CD14-positive monocyte (primary cell): ENCODE data around the gene ASB1. TPM values are rescaled to one million over a fixed set of nuclear protein-coding genes. Genes with fewer than 3 reads are reported as not detected.
"Not testable (repeated sequence)": the region's sequence is repeated elsewhere in the genome, so short reads cannot be mapped to it uniquely, and the experiment has no call there.

Experiments used
- DNase-seq, 3 donors: peaks; one replicate each; pipeline ENCODE4 v3.0.0-alpha.2; 2011 to 2022
- H2AFZ ChIP-seq: 2 replicates; pipeline ENCODE4 v1.6.0; 2012; ENCODE audit warnings: mild to moderate bottlenecking, low read depth, low read length, inconsistent platforms; ENCODE audit not compliant: insufficient read depth, poor library complexity, severe bottlenecking
- H3K27ac ChIP-seq, 2 donors: 1 replicate in 1 of 2; 2 replicates in 1 of 2; pipeline ENCODE4 v1.5.1; 2012 to 2013; ENCODE audit warnings: low read length in 2 of 2, control low read depth in 1 of 2, inconsistent platforms in 1 of 2, low read depth in 1 of 2, mild to moderate bottlenecking in 1 of 2
- H3K27me3 ChIP-seq, 2 donors: one replicate each; pipeline versions ENCODE4 v1.6.0 to v1.6.1; 2011 to 2013; ENCODE audit warnings: low read length in 2 of 2; ENCODE audit not compliant: control insufficient read depth in 2 of 2, insufficient read depth in 2 of 2
- H3K36me3 ChIP-seq, 2 donors: replicated peaks in 1 of 2; 1 replicate in 1 of 2; 2 replicates in 1 of 2; pipeline versions ENCODE4 v1.5.1 to v1.6.1; 2012 to 2013; ENCODE audit warnings: low read length in 2 of 2, control low read depth in 1 of 2, inconsistent platforms in 1 of 2, mild to moderate bottlenecking in 1 of 2; ENCODE audit not compliant: insufficient read depth in 2 of 2, control insufficient read depth in 1 of 2
- H3K4me1 ChIP-seq, 2 donors: 1 replicate in 1 of 2; 2 replicates in 1 of 2; pipeline versions ENCODE4 v1.5.1 to v1.6.1; 2012 to 2013; ENCODE audit warnings: low read length in 2 of 2, control low read depth in 1 of 2, inconsistent platforms in 1 of 2, mild to moderate bottlenecking in 1 of 2, moderate library complexity in 1 of 2; ENCODE audit not compliant: insufficient read depth in 2 of 2, control insufficient read depth in 1 of 2
- H3K4me2 ChIP-seq: replicated peaks from 2 replicates; pipeline ENCODE3; 2012; ENCODE audit warnings: low read length, moderate library complexity, mild to moderate bottlenecking; ENCODE audit not compliant: poor library complexity, severe bottlenecking; ENCODE audit errors: extremely low read depth
- H3K4me3 ChIP-seq, 3 experiments: fragments of 200-600 bp in 1 of 3; sonication (generic) in 1 of 3; replicated peaks in 1 of 3; 1 replicate in 2 of 3; 2 replicates in 1 of 3; pipeline ENCODE4 v1.5.1; 2011 to 2013; ENCODE audit warnings: low read length in 3 of 3, mild to moderate bottlenecking in 3 of 3, control low read depth in 2 of 3, low read depth in 2 of 3, inconsistent platforms in 1 of 3, moderate library complexity in 1 of 3
- H3K79me2 ChIP-seq: 2 replicates; pipeline ENCODE4 v1.6.0; 2012; ENCODE audit warnings: mild to moderate bottlenecking, control low read depth, inconsistent platforms, low read length, moderate library complexity; ENCODE audit not compliant: insufficient read depth
- H3K9ac ChIP-seq: 2 replicates; pipeline ENCODE4 v1.6.0; 2017; ENCODE audit warnings: low read length, mild to moderate bottlenecking; ENCODE audit not compliant: insufficient read depth, poor library complexity, severe bottlenecking
- H3K9me3 ChIP-seq, 2 donors: replicated peaks in 1 of 2; 1 replicate in 1 of 2; 2 replicates in 1 of 2; pipeline versions ENCODE4 v1.5.1 to v1.6.1; 2012 to 2013; ENCODE audit warnings: low read length in 2 of 2, control low read depth in 1 of 2; ENCODE audit not compliant: control insufficient read depth in 1 of 2, insufficient read depth in 1 of 2
- H4K20me1 ChIP-seq: 2 replicates; pipeline ENCODE4 v1.6.0; 2012; ENCODE audit warnings: mild to moderate bottlenecking, low read length, control low read depth, moderate library complexity; ENCODE audit not compliant: insufficient read depth
- H3K27ac Mint-ChIP-seq, 7 donors: one replicate each; pipeline ENCODE4 v1.8.0; 2020; ENCODE audit warnings: mild to moderate bottlenecking in 7 of 7, mixed read lengths in 7 of 7, moderate library complexity in 6 of 7, inconsistent platforms in 2 of 7
- H3K27me3 Mint-ChIP-seq, 3 donors: one replicate each; pipeline ENCODE4 v1.8.0; 2021 to 2022; ENCODE audit warnings: low read depth in 3 of 3, mild to moderate bottlenecking in 3 of 3, mixed read lengths in 3 of 3, moderate library complexity in 3 of 3, inconsistent platforms in 1 of 3
- H3K36me3 Mint-ChIP-seq, 2 donors: one replicate each; pipeline ENCODE4 v1.8.0; 2020; ENCODE audit warnings: mixed read lengths in 2 of 2, inconsistent platforms in 1 of 2, mild to moderate bottlenecking in 1 of 2
- H3K4me1 Mint-ChIP-seq: one replicate; pipeline ENCODE4 v1.8.0; 2020; ENCODE audit warnings: mild to moderate bottlenecking, mixed read lengths
- H3K4me3 Mint-ChIP-seq, 2 donors: one replicate each; pipeline ENCODE4 v1.8.0; 2020; ENCODE audit warnings: mild to moderate bottlenecking in 2 of 2, mixed read lengths in 2 of 2, moderate library complexity in 1 of 2
- H3K9me3 Mint-ChIP-seq, 7 donors: one replicate each; pipeline ENCODE4 v1.8.0; 2020 to 2022; ENCODE audit warnings: mixed read lengths in 7 of 7, mild to moderate bottlenecking in 6 of 7, moderate library complexity in 6 of 7, inconsistent platforms in 2 of 7
- CTCF ChIP-seq: fragments of 200-600 bp; IDR thresholded peaks from one replicate; pipeline ENCODE4 v1.8.0; 2022; ENCODE audit warnings: antibody characterized with exemption, mild to moderate bottlenecking
- WGBS: methylation state at CpG from one replicate; pipeline ENCODE4 v1.1.5; 2013; ENCODE audit warnings: missing lambda C conversion rate; ENCODE audit not compliant: insufficient coverage; 5-methylcytosine and 5-hydroxymethylcytosine counted together
- intact Hi-C, 2 donors: fragments of 100-400 bp; cut with micrococcal nuclease; formaldehyde crosslinking; loops; one replicate each; pipeline versions ENCODE4 v1.15.0 to v1.15.1; 2023
- polyA plus RNA-seq, 3 donors: library from polyadenylated mRNA; depleted of rRNA in 1 of 3; unstranded in 2 of 3; stranded (reverse) in 1 of 3; fragments of 300-500 nt in 2 of 3; fragments of >200 nt in 1 of 3; fragmentation: Illumina TruSeq in 2 of 3; gene quantifications; 1 replicate in 2 of 3; 2 replicates in 1 of 3; pipeline ENCODE4 v1.2.3, GENCODE V29; 2012 to 2021

ASB1 gene
- polyA plus RNA-seq, 3 donors = 15.1 to 22.0 (median 16.0) TPM

GRCh38 chr2:238441262-238442114 lies 14.8 kb downstream of the ASB1 start:
- Histone ChIP-seq H3K9me3 (no peaks in the 10 kb centered on the region), H3K4me2 (no peak overlapping the region), H3K36me3 (peaks cover 68 to 94% of the 10 kb centered on the region in 2 donors), H3K4me3 (no peak overlapping the region), H3K9ac (no peak overlapping the region), H4K20me1 (peaks cover 85% of the 10 kb centered on the region), H3K27me3 (no peaks in the 10 kb centered on the region), H3K27ac (no peak overlapping the region), H3K4me1 (no peaks in the 10 kb centered on the region), H2AFZ (no peak overlapping the region), H3K79me2 (peaks cover 80% of the 10 kb centered on the region)
- peak overlapping the region in 1 of 7 donors; percentile 4 for H3K27ac Mint-ChIP-seq
- no peak for TF ChIP-seq CTCF
- H3K4me1 Mint-ChIP-seq = peaks cover 5% of the 10 kb centered on the region
- WGBS = 96% methylated on average over 9 of the region's 17 CpGs
- intact Hi-C loops = no loop called here
- H3K36me3 Mint-ChIP-seq = peaks cover 82 to 95% of the 10 kb centered on the region in 2 donors
- no peak overlapping the region for H3K4me3 Mint-ChIP-seq
- no peak for DNase-seq
- no peaks in the 10 kb centered on the region for H3K9me3 Mint-ChIP-seq
- peaks cover 0 to 2% (median 0%) of the 10 kb centered on the region in 3 donors for H3K27me3 Mint-ChIP-seq

- WGBS = no CpG with 5 or more reads among the region's 6 CpGs
- H3K4me2 ChIP-seq, H3K4me1 ChIP-seq, H3K9me3 ChIP-seq, H3K27ac Mint-ChIP-seq, H3K9ac ChIP-seq, H3K9me3 Mint-ChIP-seq, H3K4me3 ChIP-seq, H3K4me1 Mint-ChIP-seq, DNase-seq, H3K27me3 Mint-ChIP-seq, H2AFZ ChIP-seq, H3K4me3 Mint-ChIP-seq, H3K27me3 ChIP-seq, intact Hi-C loops, H3K27ac ChIP-seq: not testable (repeated sequence)
- Histone ChIP-seq H3K79me2 (peaks cover 77% of the 10 kb centered on the region), H3K36me3 (peaks cover 71 to 94% of the 10 kb centered on the region in 2 donors), H4K20me1 (peaks cover 84% of the 10 kb centered on the region)
- peaks cover 82 to 95% of the 10 kb centered on the region in 2 donors for H3K36me3 Mint-ChIP-seq
Observed at GRCh38 chr2:238442257-238442656, 15.5 kb downstream of the ASB1 start.
